Activated T-helper 17 cell treated with anti-CD3 and anti-CD28 coated beads, Interleukin-2, amount 50 U/mL, for 72 hours (primary cell): ENCODE data around the gene FOXS1. TPM values are rescaled to one million over a fixed set of nuclear protein-coding genes. Genes with fewer than 3 reads are reported as not detected.

ENCODE experiments used
- ATAC-seq: fragments of 150-1000 bp; cut with Tn5 transposase; replicated peaks from 2 replicates; pipeline ENCODE4 v1.10.0; 2021; ENCODE audit warnings: mild to moderate bottlenecking, moderate library complexity
- H3K27ac Mint-ChIP-seq: one replicate; pipeline ENCODE4 v1.8.0; 2022; ENCODE audit warnings: mixed read lengths
- H3K27me3 Mint-ChIP-seq: one replicate; pipeline ENCODE4 v1.8.0; 2022; ENCODE audit warnings: mixed read lengths
- H3K36me3 Mint-ChIP-seq: one replicate; pipeline ENCODE4 v1.8.0; 2022; ENCODE audit warnings: low read depth, mild to moderate bottlenecking, mixed read lengths
- H3K4me1 Mint-ChIP-seq: one replicate; pipeline ENCODE4 v1.8.0; 2022; ENCODE audit warnings: mixed read lengths
- H3K4me3 Mint-ChIP-seq: one replicate; pipeline ENCODE4 v1.8.0; 2022; ENCODE audit warnings: mild to moderate bottlenecking, mixed read lengths
- H3K9me3 Mint-ChIP-seq: one replicate; pipeline ENCODE4 v1.8.0; 2022; ENCODE audit warnings: mixed read lengths
- total RNA-seq, 2 donors: library from RNA; stranded (reverse); gene quantifications; one replicate each; pipeline ENCODE4 v1.2.3, GENCODE V29; 2022

FOXS1 gene
- total RNA-seq, 2 donors from 2014 or later = not detected

GRCh38 chr20:31866221-31866620, 20.8 kb upstream of the FOXS1 start:
- peaks cover 20% of the 10 kb centered on the region for H3K27me3 Mint-ChIP-seq
- no peak overlapping the region for H3K4me3 Mint-ChIP-seq
- H3K27ac Mint-ChIP-seq = no peak overlapping the region
- peaks cover 16% of the 10 kb centered on the region for H3K4me1 Mint-ChIP-seq
- H3K9me3 Mint-ChIP-seq = no peaks in the 10 kb centered on the region
- peaks cover 13% of the 10 kb centered on the region for H3K36me3 Mint-ChIP-seq
- ATAC-seq = no peak

DNA sequence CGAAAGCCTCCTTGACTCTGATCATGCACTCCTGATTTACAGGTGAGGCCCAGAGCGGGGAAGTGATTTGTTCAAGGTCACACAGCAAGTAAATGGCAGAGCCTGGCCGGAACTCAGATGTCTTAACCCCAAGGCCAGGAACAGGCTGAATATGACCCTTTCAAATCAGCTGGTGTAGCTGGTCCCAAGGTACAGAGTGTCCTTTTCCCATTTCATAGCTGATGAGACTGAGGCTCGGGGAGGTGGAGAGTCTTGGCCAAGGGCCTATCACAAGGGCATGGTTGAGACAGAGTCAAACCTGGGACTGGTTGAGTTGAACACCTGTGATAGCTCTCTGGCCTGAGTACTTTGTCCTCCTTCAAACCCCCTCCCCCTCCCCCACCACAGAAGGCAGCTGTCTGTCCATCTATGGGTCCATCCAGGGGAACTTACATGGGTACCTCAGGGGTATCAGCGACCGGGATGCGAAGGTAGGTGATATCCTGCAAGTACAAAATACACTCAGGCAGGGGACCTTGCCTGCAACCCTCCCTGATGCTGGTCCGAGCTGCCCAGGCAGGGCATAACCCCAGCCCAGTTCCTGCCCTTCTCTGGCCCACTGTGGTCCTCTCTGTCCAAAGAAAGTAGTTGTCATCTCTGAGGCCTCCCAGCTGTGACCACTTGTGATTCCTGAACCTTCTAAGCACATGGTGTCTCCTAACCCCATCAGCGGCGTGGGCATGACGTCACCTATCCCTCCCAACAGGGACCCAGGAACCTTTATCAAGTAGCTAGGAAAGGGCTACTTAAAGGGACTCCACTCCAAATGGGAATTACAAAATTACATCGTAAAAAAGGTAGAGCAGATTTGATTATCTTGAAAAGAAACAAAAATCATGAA, 19.4 kb upstream of the FOXS1 start:
- no peak overlapping the region for H3K27ac Mint-ChIP-seq
- H3K9me3 Mint-ChIP-seq = no peaks in the 10 kb centered on the region
- H3K4me1 Mint-ChIP-seq = peaks cover 8% of the 10 kb centered on the region

GRCh38 chr20:31863296-31864085, 18.1 kb upstream of the FOXS1 start:
- Mint-ChIP-seq H3K4me3 (no peak overlapping the region), H3K27ac (no peak overlapping the region), H3K36me3 (no peaks in the 10 kb centered on the region), H3K9me3 (no peaks in the 10 kb centered on the region), H3K27me3 (peaks cover 11% of the 10 kb centered on the region), H3K4me1 (peaks cover 5% of the 10 kb centered on the region)
- no peak for ATAC-seq

More for the DNA sequence above, 19.4 kb upstream of the FOXS1 start:
- peaks cover 18% of the 10 kb centered on the region for H3K27me3 Mint-ChIP-seq
- no peak overlapping the region for H3K4me3 Mint-ChIP-seq
- H3K36me3 Mint-ChIP-seq = peaks cover 5% of the 10 kb centered on the region
- no peak for ATAC-seq

DNA sequence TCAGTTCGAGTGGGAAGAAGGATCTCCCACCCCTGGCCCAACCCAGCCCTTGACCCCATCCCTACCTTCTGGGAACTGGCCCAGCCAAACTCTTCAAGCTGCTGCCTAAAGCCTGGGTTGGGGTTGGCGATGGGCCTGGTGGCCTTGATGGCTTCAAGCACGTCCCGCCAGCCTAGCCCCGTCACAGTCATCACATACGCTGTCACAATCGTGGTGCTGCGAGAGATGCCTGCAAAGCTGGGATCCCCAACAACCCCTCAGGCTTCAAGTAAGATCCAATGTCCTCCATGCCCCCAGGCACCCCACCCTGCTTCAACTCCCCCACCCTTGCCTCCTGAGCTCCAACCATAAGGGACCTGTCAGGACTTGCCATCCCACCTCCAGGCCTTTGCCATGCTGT, 17.1 kb upstream of the FOXS1 start:
- Mint-ChIP-seq H3K9me3 (no peaks in the 10 kb centered on the region), H3K27me3 (peaks cover 14% of the 10 kb centered on the region), H3K36me3 (no peaks in the 10 kb centered on the region), H3K4me3 (peak overlapping the region; percentile 64), H3K27ac (no peak overlapping the region), H3K4me1 (peaks cover 5% of the 10 kb centered on the region)
- no peak for ATAC-seq

GRCh38 chr20:31862157-31862470, 16.7 kb upstream of the FOXS1 start:
- peak overlapping the region; percentile 64 for H3K4me3 Mint-ChIP-seq
- H3K27ac Mint-ChIP-seq = peak overlapping the region; percentile 16

DNA sequence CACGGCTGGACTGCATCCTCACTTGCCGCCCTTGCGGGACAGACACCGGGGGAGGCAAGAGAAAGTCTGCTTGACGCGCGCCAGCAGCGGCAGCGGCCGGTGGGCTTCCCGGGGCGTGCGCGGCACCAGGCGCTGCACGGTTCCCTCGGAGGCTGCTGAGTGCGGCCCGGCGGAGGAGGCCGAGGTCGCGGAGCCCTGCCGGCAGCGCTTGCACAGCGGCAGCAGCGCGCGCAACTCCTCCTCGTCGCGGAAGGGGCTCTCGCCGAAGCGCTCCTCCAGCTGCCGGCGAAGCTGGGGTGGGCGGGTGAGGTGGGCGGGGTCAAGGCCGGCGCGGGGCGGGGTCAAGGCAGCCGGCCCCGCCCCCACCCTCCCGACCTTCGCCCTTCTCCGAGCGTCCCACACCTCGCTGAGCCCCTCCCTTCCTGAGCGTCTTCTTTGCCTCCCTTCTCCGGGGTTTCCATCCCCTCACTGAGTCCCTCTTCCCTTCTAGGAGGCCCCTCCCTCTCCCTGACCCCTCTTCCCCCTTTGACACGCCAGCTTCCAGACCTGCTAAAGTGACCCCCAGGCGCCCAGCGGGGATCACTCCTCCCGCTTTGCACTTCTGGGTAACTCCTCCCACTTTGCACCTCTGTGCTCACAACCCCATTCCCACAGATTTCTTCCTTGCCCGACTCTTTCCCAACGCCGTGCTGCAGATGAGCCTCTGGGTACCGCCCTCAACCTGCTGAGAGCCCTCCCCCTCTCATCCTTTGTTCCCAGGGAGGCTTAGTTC, 16.2 kb upstream of the FOXS1 start:
- H3K4me1 Mint-ChIP-seq = peaks cover 5% of the 10 kb centered on the region
- H3K36me3 Mint-ChIP-seq = no peaks in the 10 kb centered on the region
- peak overlapping the region; percentile 64 for H3K4me3 Mint-ChIP-seq
- H3K27me3 Mint-ChIP-seq = peaks cover 17% of the 10 kb centered on the region
- ATAC-seq = peak; percentile 70
- H3K27ac Mint-ChIP-seq = peak overlapping the region; percentile 16
- no peaks in the 10 kb centered on the region for H3K9me3 Mint-ChIP-seq

More at GRCh38 chr20:31862157-31862470, 16.7 kb upstream of the FOXS1 start:
- Mint-ChIP-seq H3K4me1 (peaks cover 5% of the 10 kb centered on the region), H3K36me3 (no peaks in the 10 kb centered on the region), H3K9me3 (no peaks in the 10 kb centered on the region), H3K27me3 (peaks cover 17% of the 10 kb centered on the region)
- ATAC-seq = no peak

DNA sequence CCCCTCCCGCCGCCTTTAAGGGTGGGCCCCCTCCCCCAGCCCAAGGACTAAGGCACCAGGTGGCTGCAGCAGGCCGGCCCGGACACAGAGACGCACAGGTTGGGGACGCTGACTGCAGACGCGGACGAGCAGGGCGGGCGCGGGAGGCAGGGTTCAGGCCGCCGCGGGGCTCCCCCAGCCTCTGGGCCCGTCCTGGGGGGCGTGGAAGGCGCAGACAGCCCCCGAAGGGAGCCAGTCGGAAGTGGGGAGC, 15.7 kb upstream of the FOXS1 start:
- Mint-ChIP-seq H3K4me3 (peak overlapping the region; percentile 20), H3K27me3 (peaks cover 17% of the 10 kb centered on the region), H3K4me1 (peaks cover 5% of the 10 kb centered on the region), H3K27ac (no peak overlapping the region), H3K36me3 (no peaks in the 10 kb centered on the region), H3K9me3 (no peaks in the 10 kb centered on the region)
- ATAC-seq = peak; percentile 42

DNA sequence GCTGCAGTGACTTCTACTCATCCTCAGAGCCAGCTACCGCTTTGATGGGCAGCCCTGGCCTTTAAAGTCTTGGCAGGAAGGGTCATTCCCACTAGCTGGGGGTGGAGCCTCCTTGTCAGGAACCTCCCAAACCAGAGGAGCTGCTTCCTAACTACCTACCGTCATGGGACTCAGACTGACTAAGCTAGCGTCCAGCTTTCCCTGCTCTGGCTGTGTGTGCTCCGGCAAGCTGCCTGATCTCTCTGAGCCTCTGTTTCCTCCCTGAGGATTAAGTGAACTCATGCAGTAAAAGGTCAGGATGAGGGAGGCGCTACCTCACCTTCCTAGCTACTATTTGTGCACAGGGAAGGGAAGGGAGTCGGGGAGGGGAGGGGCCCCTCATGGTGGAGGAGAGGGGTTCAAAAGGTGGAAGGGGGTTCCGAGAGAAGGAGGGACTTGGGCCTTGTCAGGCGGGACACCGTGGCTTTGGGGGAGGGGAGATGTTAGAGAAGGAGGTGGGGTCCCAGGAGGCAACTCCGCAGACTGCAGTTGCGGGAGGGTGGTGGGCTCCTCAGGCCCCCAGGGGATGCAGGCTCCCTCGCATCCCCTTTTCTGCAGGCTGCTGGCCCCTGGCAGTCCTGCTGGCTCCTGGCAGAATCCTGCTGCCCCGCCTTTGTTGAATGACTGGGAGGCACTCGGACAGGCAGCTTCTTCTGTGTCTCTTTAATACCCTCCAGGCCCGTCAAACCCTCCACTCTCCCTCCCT, 15.2 kb upstream of the FOXS1 start:
- Mint-ChIP-seq H3K36me3 (no peaks in the 10 kb centered on the region), H3K27ac (no peak overlapping the region), H3K27me3 (peaks cover 17% of the 10 kb centered on the region), H3K9me3 (no peaks in the 10 kb centered on the region), H3K4me1 (peaks cover 5% of the 10 kb centered on the region), H3K4me3 (peak overlapping the region; percentile 20)
- ATAC-seq = no peak

DNA sequence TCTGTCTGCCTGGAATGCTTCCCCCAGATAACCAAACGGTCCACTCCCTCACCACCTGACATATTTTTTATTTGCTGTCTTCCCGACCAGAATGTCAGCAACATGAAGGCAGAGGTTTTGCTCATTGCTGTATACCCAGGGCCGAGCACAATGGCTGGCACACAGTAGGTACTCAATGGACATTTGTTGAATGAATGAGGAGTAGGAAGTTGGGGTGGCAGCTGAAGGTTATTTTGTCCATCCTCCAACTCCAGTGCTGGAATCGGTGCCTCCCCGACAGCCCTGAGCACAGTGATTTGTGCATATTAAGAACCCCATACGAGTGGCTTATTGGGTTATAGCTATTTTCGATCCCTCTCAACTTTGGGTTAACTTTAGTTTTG, 14.6 kb upstream of the FOXS1 start:
- no peaks in the 10 kb centered on the region for H3K36me3 Mint-ChIP-seq
- peaks cover 17% of the 10 kb centered on the region for H3K27me3 Mint-ChIP-seq
- no peak overlapping the region for H3K27ac Mint-ChIP-seq
- H3K4me3 Mint-ChIP-seq = no peak overlapping the region
- no peak for ATAC-seq
- H3K9me3 Mint-ChIP-seq = no peaks in the 10 kb centered on the region
- H3K4me1 Mint-ChIP-seq = peaks cover 5% of the 10 kb centered on the region

- H3K9me3 Mint-ChIP-seq = no peaks in the 10 kb centered on the region
- H3K27ac Mint-ChIP-seq = no peak overlapping the region
- no peak for ATAC-seq
- no peak overlapping the region for H3K4me3 Mint-ChIP-seq
- H3K27me3 Mint-ChIP-seq = peaks cover 17% of the 10 kb centered on the region
- H3K4me1 Mint-ChIP-seq = peaks cover 5% of the 10 kb centered on the region
- no peaks in the 10 kb centered on the region for H3K36me3 Mint-ChIP-seq
Observed at GRCh38 chr20:31859266-31859997, 14.0 kb upstream of the FOXS1 start.

DNA sequence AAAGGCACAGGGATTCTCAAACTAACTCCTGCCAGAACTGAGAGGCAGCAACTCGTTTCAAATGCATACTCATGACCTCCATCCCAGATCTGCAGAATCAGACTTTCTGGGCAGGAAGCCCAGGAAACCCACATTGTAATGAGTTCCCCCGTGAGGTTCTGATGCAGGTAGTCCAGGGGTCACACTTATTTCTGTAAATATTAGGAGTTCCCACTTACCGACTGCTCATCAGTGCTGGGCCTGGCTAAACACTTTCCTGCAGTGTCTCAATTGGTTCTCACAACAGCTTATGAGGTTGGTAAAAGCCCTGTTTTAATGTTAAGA, 13.3 kb upstream of the FOXS1 start:
- Mint-ChIP-seq H3K27me3 (peaks cover 17% of the 10 kb centered on the region), H3K9me3 (no peaks in the 10 kb centered on the region), H3K4me3 (no peak overlapping the region)

DNA sequence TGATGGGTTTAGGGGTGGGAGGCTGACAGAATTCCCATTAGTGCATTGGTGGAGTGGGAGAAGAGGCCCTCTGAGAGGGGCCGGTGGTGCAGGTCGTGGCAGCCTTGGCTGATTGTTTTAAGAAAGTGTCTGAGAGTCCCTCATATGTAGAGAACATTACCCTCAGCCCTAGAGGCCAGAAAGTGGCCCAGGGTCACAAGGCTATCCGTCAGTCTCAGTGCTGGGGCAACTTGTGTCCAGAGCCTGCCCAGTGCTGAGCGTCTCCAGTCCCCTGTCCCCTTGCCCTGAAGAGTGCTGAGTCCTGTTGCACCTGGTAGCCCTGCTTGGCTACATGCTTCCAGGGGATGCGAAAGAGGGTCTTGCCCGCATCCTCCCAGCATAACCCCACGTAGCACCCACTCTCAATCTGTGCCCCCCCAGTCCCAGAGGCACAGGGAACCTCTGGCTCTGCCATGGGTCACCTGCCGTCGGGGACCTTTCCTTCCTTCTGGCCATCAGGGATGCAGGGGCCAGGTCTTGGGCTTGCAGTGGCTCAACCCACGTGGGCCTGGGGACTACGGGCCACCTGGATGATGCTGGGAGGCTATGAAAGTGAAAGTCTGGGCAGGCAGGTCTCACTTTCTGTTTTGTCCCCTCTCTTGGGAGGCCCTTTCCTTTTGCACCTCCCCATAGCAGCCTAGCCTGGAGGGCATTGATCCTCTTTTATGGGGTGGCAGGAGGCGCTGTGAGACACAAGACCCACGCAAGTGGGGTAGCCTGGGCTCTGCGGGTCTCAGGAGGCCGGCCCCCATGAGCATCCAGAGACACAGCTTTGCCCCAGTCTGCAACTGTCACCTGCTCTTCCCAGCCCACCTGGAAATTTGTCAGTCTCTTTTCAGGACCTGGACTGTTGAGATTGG, 12.7 kb upstream of the FOXS1 start:
- peaks cover 5% of the 10 kb centered on the region for H3K4me1 Mint-ChIP-seq
- H3K27ac Mint-ChIP-seq = no peak overlapping the region
- no peaks in the 10 kb centered on the region for H3K9me3 Mint-ChIP-seq
- peaks cover 17% of the 10 kb centered on the region for H3K27me3 Mint-ChIP-seq
- no peak for ATAC-seq
- H3K36me3 Mint-ChIP-seq = no peaks in the 10 kb centered on the region
- H3K4me3 Mint-ChIP-seq = no peak overlapping the region

More for the DNA sequence above, 13.3 kb upstream of the FOXS1 start:
- ATAC-seq = no peak
- H3K36me3 Mint-ChIP-seq = no peaks in the 10 kb centered on the region
- H3K4me1 Mint-ChIP-seq = peaks cover 5% of the 10 kb centered on the region
- H3K27ac Mint-ChIP-seq = no peak overlapping the region

- H3K4me1 Mint-ChIP-seq = no peaks in the 10 kb centered on the region
- ATAC-seq = no peak
- no peak overlapping the region for H3K27ac Mint-ChIP-seq
- no peaks in the 10 kb centered on the region for H3K36me3 Mint-ChIP-seq
- no peak overlapping the region for H3K4me3 Mint-ChIP-seq
- no peaks in the 10 kb centered on the region for H3K9me3 Mint-ChIP-seq
- peaks cover 13% of the 10 kb centered on the region for H3K27me3 Mint-ChIP-seq
Observed at GRCh38 chr20:31856516-31856915, 11.1 kb upstream of the FOXS1 start.
